Esophagus muscularis mucosa (tissue), 4 donors: ENCODE results near the gene NELFB. TPM values are rescaled to one million over a fixed set of nuclear protein-coding genes. Genes with fewer than 3 reads are reported as not detected.

ENCODE experiments used
- DNase-seq: peaks from one replicate; pipeline ENCODE4 v3.0.0-alpha.2; 2017; ENCODE audit errors: extremely low spot score
- H3K27ac ChIP-seq, 4 donors: fragments of 200-600 bp; sonication (generic); replicated peaks in 1 of 4; 1 replicate in 3 of 4; 2 replicates in 1 of 4; pipeline ENCODE4 v1.5.1; 2016 to 2019; ENCODE audit warnings: mild to moderate bottlenecking in 1 of 4
- H3K27me3 ChIP-seq, 4 donors: fragments of 200-600 bp; sonication (generic); one replicate each; pipeline versions ENCODE4 v1.5.1 to v1.6.0; 2016 to 2019
- H3K36me3 ChIP-seq, 4 donors: fragments of 200-600 bp; sonication (generic); one replicate each; pipeline ENCODE4 v1.5.1; 2016 to 2019
- H3K4me1 ChIP-seq, 4 donors: fragments of 200-600 bp; sonication (generic); one replicate each; pipeline ENCODE4 v1.5.1; 2016 to 2019
- H3K4me3 ChIP-seq, 4 donors: fragments of 200-600 bp; sonication (generic); 1 replicate in 2 of 4; 2 replicates in 2 of 4; pipeline ENCODE4 v1.5.1; 2016 to 2019; ENCODE audit warnings: mild to moderate bottlenecking in 4 of 4, moderate library complexity in 1 of 4
- H3K9me3 ChIP-seq, 4 donors: fragments of 200-600 bp; sonication (generic); 1 replicate in 3 of 4; 2 replicates in 1 of 4; pipeline ENCODE4 v1.5.1; 2016 to 2019
- CTCF ChIP-seq, 3 experiments: fragments of 200-600 bp in 2 of 3; fragments of 450-650 bp in 1 of 3; sonication (generic) in 2 of 3; IDR thresholded peaks; one replicate each; pipeline ENCODE4 v1.5.1; 2017 to 2019; ENCODE audit warnings: antibody characterized with exemption in 3 of 3, mild to moderate bottlenecking in 2 of 3, moderate library complexity in 1 of 3
- EP300 ChIP-seq: sonication (generic); formaldehyde crosslinking; IDR thresholded peaks from one replicate; pipeline ENCODE4 v1.6.1; 2017; ENCODE audit warnings: antibody characterized with exemption
- POLR2A ChIP-seq: fragments of 450-650 bp; IDR thresholded peaks from one replicate; pipeline ENCODE4 v1.6.1; 2017; ENCODE audit warnings: antibody characterized with exemption, moderate library complexity, mild to moderate bottlenecking, low read depth
- POLR2AphosphoS5 ChIP-seq, 2 donors: sonication (generic); formaldehyde crosslinking; IDR thresholded peaks; one replicate each; pipeline ENCODE4 v1.6.1; 2017; ENCODE audit warnings: antibody characterized with exemption in 2 of 2
- WGBS: methylation state at CpG from one replicate; pipeline ENCODE4 v1.1.5; 2018; 5-methylcytosine and 5-hydroxymethylcytosine counted together
- intact Hi-C: fragments of 100-400 bp; cut with DNase I; formaldehyde crosslinking; loops from one replicate; pipeline ENCODE4 v1.15.1; 2023
- total RNA-seq, 4 donors: library from RNA; depleted of rRNA; stranded (reverse); fragments of >200 nt; gene quantifications; one replicate each; pipeline versions ENCODE4 v1.1.0 to v1.2.1, GENCODE V29; 2016

The NELFB gene
- total RNA-seq, 4 donors from 2014 or later: 26.6 to 73.2 (median 48.8) TPM

GRCh38 chr9:137316012-137316981 lies 61.2 kb downstream of the NELFB start:
- H3K36me3 ChIP-seq: peaks cover 0 to 6% (median 0%) of the 10 kb centered on the region in 4 donors
- TF ChIP-seq EP300: no peak
- no peak for TF ChIP-seq POLR2AphosphoS5 (IDR thresholded peaks at IDR 0.05)
- no peak for TF ChIP-seq CTCF (IDR thresholded peaks at IDR 0.05)
- no peak for TF ChIP-seq POLR2A
- H3K4me1 ChIP-seq: peaks cover 40 to 59% (median 50%) of the 10 kb centered on the region in 4 donors
- 26% methylated on average over 10 of the region's 83 CpGs for WGBS
- DNase-seq: no peak
- H3K27ac ChIP-seq: peak overlapping the region in 3 of 4 donors; percentile 37 to 44 (median 40)
- no peaks in the 10 kb centered on the region for H3K9me3 ChIP-seq
- peaks cover 8 to 51% (median 20%) of the 10 kb centered on the region in 4 donors for H3K27me3 ChIP-seq
- intact Hi-C loops: no loop called here
- H3K4me3 ChIP-seq: peak overlapping the region; percentile 41 to 51 (median 42)

- intact Hi-C loops: no loop called here
- TF ChIP-seq POLR2A (no peak), EP300 (no peak), CTCF (IDR thresholded peaks at IDR 0.05) (no peak), POLR2AphosphoS5 (IDR thresholded peaks at IDR 0.05) (no peak)
- H3K9me3 ChIP-seq: no peaks in the 10 kb centered on the region
- peak overlapping the region in 2 of 4 donors; percentile 54 to 57 for H3K27ac ChIP-seq
- DNase-seq: no peak
- H3K36me3 ChIP-seq: peaks cover 0 to 6% (median 0%) of the 10 kb centered on the region in 4 donors
- peaks cover 43 to 59% (median 53%) of the 10 kb centered on the region in 4 donors for H3K4me1 ChIP-seq
- WGBS: 88% methylated on average over 11 of the region's 19 CpGs
- no peak overlapping the region for H3K4me3 ChIP-seq
- peaks cover 8 to 43% (median 20%) of the 10 kb centered on the region in 4 donors for H3K27me3 ChIP-seq
Observed at GRCh38 chr9:137317021-137317717, 62.0 kb downstream of the NELFB start.

- TF ChIP-seq CTCF (IDR thresholded peaks at IDR 0.05) (no peak), POLR2A (no peak), EP300 (no peak)
- H3K4me3 ChIP-seq: no peak overlapping the region
- peaks cover 43 to 59% (median 53%) of the 10 kb centered on the region in 4 donors for H3K4me1 ChIP-seq
- no peaks in the 10 kb centered on the region for H3K9me3 ChIP-seq
- peak overlapping the region in 3 of 4 donors; percentile 49 to 57 (median 54) for H3K27ac ChIP-seq
- 86% methylated on average over 12 of the region's 24 CpGs for WGBS
- intact Hi-C loops: no loop called here
- DNase-seq: no peak
- peaks cover 8 to 37% (median 20%) of the 10 kb centered on the region in 4 donors for H3K27me3 ChIP-seq
- peaks cover 0 to 6% (median 0%) of the 10 kb centered on the region in 4 donors for H3K36me3 ChIP-seq
Observed at GRCh38 chr9:137317718-137318511, 62.8 kb downstream of the NELFB start.

- peaks cover 0 to 6% (median 0%) of the 10 kb centered on the region in 4 donors for H3K36me3 ChIP-seq
- intact Hi-C loops: no loop called here
- H3K4me1 ChIP-seq: peaks cover 43 to 59% (median 53%) of the 10 kb centered on the region in 4 donors
- peak overlapping the region; percentile 48 to 57 (median 52) for H3K27ac ChIP-seq
- H3K27me3 ChIP-seq: peaks cover 8 to 37% (median 20%) of the 10 kb centered on the region in 4 donors
- 83% methylated on average over 10 of the region's 18 CpGs for WGBS
- DNase-seq: no peak
- H3K9me3 ChIP-seq: no peaks in the 10 kb centered on the region
- TF ChIP-seq EP300 (no peak), POLR2A (no peak), CTCF (IDR thresholded peaks at IDR 0.05) (no peak), POLR2AphosphoS5 (IDR thresholded peaks at IDR 0.05) (no peak)
- H3K4me3 ChIP-seq: no peak overlapping the region
Observed at GRCh38 chr9:137318602-137319001, 63.5 kb downstream of the NELFB start.
